HFF-Myc (cell line): ENCODE results near the gene LIN37.
A peak's percentile ranks its signal among the peaks of the same experiment; 100 is the strongest.

ENCODE experiments used
- DNase-seq: peaks from one replicate; pipeline ENCODE4 v3.0.0-alpha.2; 2011; ENCODE audit warnings: low read depth; ENCODE audit errors: extremely low read depth
- H3K4me3 ChIP-seq: replicated peaks from 2 replicates; pipeline ENCODE4 v1.5.1; 2011; ENCODE audit warnings: low read depth, mild to moderate bottlenecking, control low read depth, low read length
- TF ChIP-seq, protein P1 (sequence below): IDR thresholded peaks from 2 replicates; pipeline ENCODE4 v1.5.1; 2012; ENCODE audit warnings: mild to moderate bottlenecking, low read depth, low read length, control low read depth; ENCODE audit errors: missing control alignments

LIN37 gene

DNA sequence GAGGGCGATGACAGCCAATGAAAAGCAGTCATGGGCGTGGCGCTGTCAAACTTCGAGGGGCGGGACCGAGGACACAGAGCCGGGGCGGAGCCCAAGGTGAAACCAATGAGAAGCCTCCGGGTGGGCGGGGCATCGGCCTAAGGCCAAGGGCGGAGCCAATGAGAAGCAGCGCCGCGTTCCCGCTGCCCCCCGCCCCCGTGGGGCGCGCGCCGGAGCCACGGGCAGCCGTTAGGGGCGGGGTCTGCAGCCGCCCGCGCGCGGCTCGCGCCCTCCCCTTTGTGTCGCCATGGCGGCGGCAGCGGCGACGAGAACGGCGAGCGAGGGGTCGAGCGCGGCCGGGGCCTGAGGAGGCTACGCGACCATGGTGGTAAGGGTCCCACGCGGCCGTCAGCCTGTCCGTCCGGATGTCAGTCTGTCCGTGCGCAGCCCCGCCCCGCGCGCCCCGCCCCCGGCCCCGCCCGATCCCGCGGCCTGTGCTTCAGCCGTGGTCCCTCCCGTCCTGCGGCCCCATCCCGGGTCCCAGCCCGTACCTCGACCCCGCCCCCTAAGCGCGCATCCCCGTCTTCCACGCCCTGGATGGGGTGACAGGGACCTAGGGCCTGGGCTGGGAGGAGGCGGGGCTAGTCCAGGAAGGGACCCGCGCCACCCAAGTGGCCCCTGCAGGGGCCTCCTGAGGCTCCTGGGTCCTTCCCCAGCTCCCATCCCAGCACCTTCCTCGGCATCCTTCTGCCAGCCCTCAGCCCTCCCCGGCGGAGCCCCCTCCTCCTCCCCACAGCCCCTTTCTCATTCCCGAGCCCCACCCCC lies 27.1 kb downstream of the LIN37 start, which contains the start of gene ARHGAP33:
ARHGAP33 (plus strand) TSS at position 267 of the 804 bp plus-strand sequence; CDS start at position 362, 95 bp downstream.
- H3K4me3 ChIP-seq: peak within 1 kb of the TSS; percentile 49
- DNase-seq: peak; percentile 88
- TF ChIP-seq, protein P1, sequence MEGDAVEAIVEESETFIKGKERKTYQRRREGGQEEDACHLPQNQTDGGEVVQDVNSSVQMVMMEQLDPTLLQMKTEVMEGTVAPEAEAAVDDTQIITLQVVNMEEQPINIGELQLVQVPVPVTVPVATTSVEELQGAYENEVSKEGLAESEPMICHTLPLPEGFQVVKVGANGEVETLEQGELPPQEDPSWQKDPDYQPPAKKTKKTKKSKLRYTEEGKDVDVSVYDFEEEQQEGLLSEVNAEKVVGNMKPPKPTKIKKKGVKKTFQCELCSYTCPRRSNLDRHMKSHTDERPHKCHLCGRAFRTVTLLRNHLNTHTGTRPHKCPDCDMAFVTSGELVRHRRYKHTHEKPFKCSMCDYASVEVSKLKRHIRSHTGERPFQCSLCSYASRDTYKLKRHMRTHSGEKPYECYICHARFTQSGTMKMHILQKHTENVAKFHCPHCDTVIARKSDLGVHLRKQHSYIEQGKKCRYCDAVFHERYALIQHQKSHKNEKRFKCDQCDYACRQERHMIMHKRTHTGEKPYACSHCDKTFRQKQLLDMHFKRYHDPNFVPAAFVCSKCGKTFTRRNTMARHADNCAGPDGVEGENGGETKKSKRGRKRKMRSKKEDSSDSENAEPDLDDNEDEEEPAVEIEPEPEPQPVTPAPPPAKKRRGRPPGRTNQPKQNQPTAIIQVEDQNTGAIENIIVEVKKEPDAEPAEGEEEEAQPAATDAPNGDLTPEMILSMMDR: no peak

DNA sequence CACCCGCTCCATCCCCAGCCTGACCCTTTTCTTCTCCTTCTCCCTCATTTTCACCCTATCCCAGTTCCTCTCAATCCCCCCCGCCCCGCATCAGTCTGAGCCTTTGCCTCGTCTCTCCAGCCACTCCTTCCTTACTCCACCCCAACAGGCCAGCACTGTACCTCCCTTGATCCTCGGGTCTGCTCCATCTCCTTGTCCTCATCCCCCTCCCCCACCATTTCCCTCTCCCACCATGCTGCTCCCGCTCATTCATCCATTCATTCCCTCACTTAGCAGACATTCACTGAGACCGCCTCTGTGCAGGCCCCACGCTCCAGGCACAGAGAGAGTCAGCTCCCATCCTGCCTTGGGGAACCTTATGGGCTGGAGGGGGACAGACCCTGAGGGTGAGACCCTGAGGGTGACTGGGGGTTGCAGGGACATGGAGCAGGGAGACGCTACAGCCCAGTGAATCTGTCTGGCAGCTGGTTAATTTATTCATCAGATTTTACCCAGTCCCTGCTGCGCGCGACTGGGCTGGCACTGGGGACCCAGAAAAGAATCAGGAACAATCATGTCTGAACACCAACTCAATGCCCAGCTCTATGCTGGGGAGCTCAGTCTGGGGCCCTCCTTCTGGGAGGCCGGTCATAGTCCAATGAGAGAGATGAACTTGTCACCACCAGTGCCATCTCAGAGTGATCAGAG lies 27.9 kb downstream of the LIN37 start:
- no peak for DNase-seq
- peak overlapping the region; percentile 49 for H3K4me3 ChIP-seq
- TF ChIP-seq, protein P1: no peak

DNA sequence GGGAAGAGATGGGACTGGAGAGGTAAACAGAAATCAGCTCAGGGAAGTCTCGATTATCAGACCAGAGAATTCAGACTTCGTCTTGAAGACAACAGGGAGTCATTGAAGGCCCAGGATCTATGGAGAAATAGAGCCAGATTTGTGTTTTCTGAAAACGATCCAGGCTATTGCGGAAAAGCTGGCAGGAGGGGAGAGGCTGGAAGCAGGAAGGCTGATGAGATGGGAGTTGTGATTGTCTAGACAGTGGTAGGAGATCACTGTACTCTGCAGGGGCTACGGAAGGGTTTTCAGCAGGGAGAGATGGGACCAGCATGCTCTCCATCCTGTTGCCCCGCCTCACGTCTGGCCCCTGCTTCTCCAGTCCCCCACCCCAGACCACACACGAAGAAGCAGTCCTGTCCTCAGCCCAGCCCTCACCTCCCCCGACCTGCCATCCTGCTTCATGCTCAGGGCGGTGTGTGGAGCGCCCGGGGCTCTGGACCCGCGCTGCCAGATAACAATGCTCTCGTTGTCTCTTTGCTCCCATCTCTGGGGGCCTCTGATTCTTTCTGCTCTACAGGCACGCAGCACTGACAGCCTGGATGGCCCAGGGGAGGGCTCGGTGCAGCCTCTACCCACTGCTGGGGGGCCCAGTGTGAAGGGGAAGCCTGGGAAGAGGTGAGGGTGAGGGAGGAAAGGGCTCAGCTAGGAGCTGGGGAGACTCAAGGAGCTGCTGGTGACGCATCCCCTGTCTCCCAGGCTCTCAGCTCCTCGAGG lies 28.9 kb downstream of the LIN37 start:
- DNase-seq: no peak
- TF ChIP-seq, protein P1: no peak
- no peak overlapping the region for H3K4me3 ChIP-seq

DNA sequence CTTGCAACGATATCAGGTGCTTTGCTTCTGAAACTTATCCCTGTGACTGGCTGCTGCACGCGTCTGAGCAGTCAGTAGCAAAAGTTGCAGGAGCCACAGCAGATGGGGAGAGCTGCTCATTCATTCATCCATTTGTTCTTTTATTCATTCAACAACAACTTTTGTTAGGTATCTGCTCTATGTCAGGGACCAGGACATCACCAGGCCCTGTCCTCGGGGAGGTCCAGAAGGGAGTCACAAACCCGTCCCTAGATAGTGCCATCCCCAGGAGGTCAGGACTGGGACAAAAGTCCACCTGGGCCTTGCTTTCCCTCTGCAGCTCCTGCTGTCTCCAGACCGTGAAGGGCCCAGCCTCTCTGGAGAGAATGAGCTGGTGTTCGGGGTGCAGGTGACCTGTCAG lies 29.6 kb downstream of the LIN37 start:
- no peak for DNase-seq
- H3K4me3 ChIP-seq: no peak overlapping the region
- TF ChIP-seq, protein P1: no peak

DNA sequence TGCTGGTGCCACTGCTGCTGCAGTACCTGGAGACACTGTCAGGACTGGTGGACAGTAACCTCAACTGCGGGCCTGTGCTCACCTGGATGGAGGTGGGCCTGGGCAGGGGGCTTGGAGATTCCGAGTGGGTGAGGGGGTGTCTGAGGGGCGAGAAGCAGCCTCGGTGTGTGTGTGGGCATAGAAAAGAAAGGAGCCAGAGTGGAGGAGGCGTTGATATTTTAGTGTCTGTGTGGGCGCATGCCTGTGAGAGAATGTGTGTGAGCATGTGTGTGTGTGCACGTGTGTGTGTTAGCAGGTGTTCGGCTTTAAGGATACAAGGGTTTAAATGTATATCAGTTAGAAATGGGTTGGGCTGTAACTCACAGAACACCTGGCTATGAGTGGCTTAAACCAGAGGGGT lies 30.7 kb downstream of the LIN37 start:
- TF ChIP-seq, protein P1: no peak
- no peak for DNase-seq
- H3K4me3 ChIP-seq: no peak overlapping the region

DNA sequence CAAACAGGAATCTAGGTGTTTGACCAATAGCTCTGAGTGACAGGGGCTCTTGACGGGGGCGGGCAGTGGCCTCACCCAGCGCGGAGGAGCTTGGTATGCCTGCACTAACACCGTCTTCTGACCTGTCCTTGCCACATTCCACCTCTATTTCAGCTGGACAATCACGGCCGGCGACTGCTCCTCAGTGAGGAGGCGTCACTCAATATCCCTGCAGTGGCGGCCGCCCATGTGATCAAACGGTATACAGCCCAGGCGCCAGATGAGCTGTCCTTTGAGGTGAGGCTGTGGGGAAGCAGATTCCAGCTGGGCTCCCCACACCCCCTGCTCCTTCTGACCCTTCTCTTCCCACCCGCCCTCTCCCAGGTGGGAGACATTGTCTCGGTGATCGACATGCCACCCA lies 31.7 kb downstream of the LIN37 start:
- DNase-seq: no peak
- TF ChIP-seq, protein P1: no peak
- H3K4me3 ChIP-seq: no peak overlapping the region
